WTC11 (cell line): Measurements from ENCODE around the gene NFIL3. TPM values are rescaled to one million over a fixed set of nuclear protein-coding genes. Genes with fewer than 3 reads are reported as not detected.
A peak's percentile ranks its signal among the peaks of the same experiment; 100 is the strongest.

Experiments
- ATAC-seq: fragments of 200-7000 bp; cut with Tn5 transposase; 2 replicates; pipeline ENCODE4 v1.10.0; 2021; ENCODE audit warnings: mild to moderate bottlenecking, moderate library complexity
- CTCF ChIA-PET: fragments of 300-600 bp; sonication (Branson Sonifier 250); formaldehyde crosslinking; loops from one replicate; lab custom pipeline; 2021; ENCODE audit warnings: antibody characterized with exemption; lab: Charles Lee
- POLR2A ChIA-PET: fragments of 350-600 bp; sonication (Branson Sonifier 250); formaldehyde crosslinking; loops from one replicate; lab custom pipeline; 2021; ENCODE audit warnings: antibody characterized with exemption; lab: Charles Lee
- DNase-seq: peaks from one replicate; pipeline ENCODE4 v3.0.0; 2021; ENCODE audit warnings: low spot score
- H3K27ac Mint-ChIP-seq: 2 replicates; pipeline ENCODE4 v1.8.0; 2021; ENCODE audit warnings: mixed read lengths
- H3K27me3 Mint-ChIP-seq: 2 replicates; pipeline ENCODE4 v1.8.0; 2021; ENCODE audit warnings: low read depth, mild to moderate bottlenecking, moderate library complexity, mixed read lengths
- H3K36me3 Mint-ChIP-seq: 2 replicates; pipeline ENCODE4 v1.8.0; 2021; ENCODE audit warnings: mixed read lengths
- H3K4me1 Mint-ChIP-seq: 2 replicates; pipeline ENCODE4 v1.8.0; 2022; ENCODE audit warnings: mixed read lengths
- H3K4me3 Mint-ChIP-seq: 2 replicates; pipeline ENCODE4 v1.8.0; 2021; ENCODE audit warnings: mild to moderate bottlenecking, moderate library complexity, mixed read lengths
- H3K9me3 Mint-ChIP-seq: 2 replicates; pipeline ENCODE4 v1.8.0; 2021; ENCODE audit warnings: mixed read lengths
- ATF1 ChIP-seq: sonication (generic); formaldehyde crosslinking; IDR thresholded peaks from 2 replicates; pipeline ENCODE4 v1.8.1; 2023; ENCODE audit warnings: mild to moderate bottlenecking, moderate library complexity, missing genetic modification reagents
- CREM ChIP-seq: sonication (generic); formaldehyde crosslinking; IDR thresholded peaks from 2 replicates; pipeline ENCODE4 v1.8.1; 2022; ENCODE audit warnings: mild to moderate bottlenecking, missing genetic modification reagents, moderate library complexity
- E2F1 ChIP-seq: sonication (generic); formaldehyde crosslinking; IDR thresholded peaks from 2 replicates; pipeline ENCODE4 v1.8.0; 2022; ENCODE audit warnings: mild to moderate bottlenecking, missing genetic modification reagents
- ELF4 ChIP-seq: sonication (generic); formaldehyde crosslinking; IDR thresholded peaks from 2 replicates; pipeline ENCODE4 v1.8.1; 2022; ENCODE audit warnings: low read depth, mild to moderate bottlenecking, moderate library complexity, missing genetic modification reagents
- FOXP1 ChIP-seq: sonication (generic); formaldehyde crosslinking; IDR thresholded peaks from 2 replicates; pipeline ENCODE4 v1.8.0; 2022; ENCODE audit warnings: missing genetic modification reagents, mild to moderate bottlenecking, moderate library complexity, borderline replicate concordance
- JAZF1 ChIP-seq: fragments of 250-450 bp; sonication (Bioruptor Pico); IDR thresholded peaks from 2 replicates; pipeline ENCODE4 v1.9.0; 2021; ENCODE audit warnings: moderate library complexity, mild to moderate bottlenecking, inconsistent platforms
- MXD4 ChIP-seq: fragments of 250-450 bp; sonication (Bioruptor Pico); IDR thresholded peaks from 2 replicates; pipeline ENCODE4 v1.8.0; 2021; ENCODE audit warnings: mild to moderate bottlenecking, moderate library complexity, borderline replicate concordance
- MYBL2 ChIP-seq: sonication (generic); formaldehyde crosslinking; IDR thresholded peaks from 2 replicates; pipeline ENCODE4 v1.8.1; 2023; ENCODE audit warnings: mild to moderate bottlenecking, moderate library complexity, missing genetic modification reagents
- RORB ChIP-seq: fragments of 250-450 bp; sonication (Bioruptor Pico); IDR thresholded peaks from 2 replicates; pipeline ENCODE4 v1.9.0; 2021; ENCODE audit warnings: mild to moderate bottlenecking
- SMAD3 ChIP-seq: sonication (generic); formaldehyde crosslinking; IDR thresholded peaks from 2 replicates; pipeline ENCODE4 v1.8.0; 2022; ENCODE audit warnings: missing genetic modification reagents, mild to moderate bottlenecking, borderline replicate concordance
- ZNF423 ChIP-seq: fragments of 250-450 bp; sonication (Bioruptor Pico); IDR thresholded peaks from 2 replicates; pipeline ENCODE4 v2.1.2; 2022; ENCODE audit warnings: mild to moderate bottlenecking, moderate library complexity
- ZSCAN18 ChIP-seq: fragments of 250-450 bp; sonication (Bioruptor Pico); IDR thresholded peaks from 2 replicates; pipeline ENCODE4 v2.1.2; 2022; ENCODE audit warnings: mild to moderate bottlenecking, moderate library complexity
- total RNA-seq: library from RNA; stranded (reverse); gene quantifications from 3 replicates; pipeline ENCODE4 v1.2.3, GENCODE V29; 2021
- TF ChIP-seq, protein P1 (sequence below): sonication (generic); formaldehyde crosslinking; IDR thresholded peaks from 2 replicates; pipeline ENCODE4 v1.8.0; 2022; ENCODE audit warnings: mild to moderate bottlenecking, missing genetic modification reagents
- TF ChIP-seq, protein P2 (sequence below): sonication (generic); formaldehyde crosslinking; IDR thresholded peaks from 2 replicates; pipeline ENCODE4 v1.8.0; 2022; ENCODE audit warnings: missing genetic modification reagents
- TF ChIP-seq, protein P3 (sequence below): fragments of 250-450 bp; sonication (Bioruptor Pico); conservative IDR thresholded peaks from 2 replicates; pipeline ENCODE4 v1.9.0; 2021; ENCODE audit warnings: mild to moderate bottlenecking

Gene NFIL3
- total RNA-seq, 1 experiment from 2014 or later = 11.8 TPM

GRCh38 chr9:91359734-91360470 lies 63.7 kb downstream of the NFIL3 start:
- ATAC-seq = no peak
- H3K4me3 Mint-ChIP-seq = peak overlapping the region; percentile 96

DNA sequence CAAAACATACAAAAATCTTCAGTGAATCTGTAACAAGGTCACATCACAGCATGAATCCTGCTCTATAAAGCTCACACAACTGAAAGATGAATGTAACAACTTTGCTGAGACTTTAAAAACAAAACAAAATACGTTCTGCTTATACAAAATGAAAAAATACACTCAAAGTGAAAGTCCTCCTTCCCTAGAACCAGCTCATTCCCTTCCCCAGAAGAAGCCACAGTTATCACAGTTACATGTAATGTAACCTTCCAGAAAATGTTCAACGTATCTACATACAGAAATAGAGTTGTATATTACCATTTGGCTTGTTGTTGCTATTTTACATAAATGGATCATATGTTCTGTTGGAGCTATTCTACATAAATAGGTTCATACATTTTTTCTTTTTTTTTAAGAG lies 64.5 kb downstream of the NFIL3 start:
- DNase-seq (no peak), ATAC-seq (no peak)
- ChIA-PET POLR2A (no interaction called here), CTCF (no interaction called here)
- Mint-ChIP-seq H3K4me1 (peaks cover 38% of the 10 kb centered on the region), H3K36me3 (peaks cover 29% of the 10 kb centered on the region), H3K27me3 (no peaks in the 10 kb centered on the region), H3K4me3 (peak overlapping the region; percentile 24), H3K27ac (no peak overlapping the region; the same call in 1 of the 2 replicates), H3K9me3 (peaks cover 3% of the 10 kb centered on the region; the same call in 1 of the 2 replicates)
- TF ChIP-seq, protein P1, sequence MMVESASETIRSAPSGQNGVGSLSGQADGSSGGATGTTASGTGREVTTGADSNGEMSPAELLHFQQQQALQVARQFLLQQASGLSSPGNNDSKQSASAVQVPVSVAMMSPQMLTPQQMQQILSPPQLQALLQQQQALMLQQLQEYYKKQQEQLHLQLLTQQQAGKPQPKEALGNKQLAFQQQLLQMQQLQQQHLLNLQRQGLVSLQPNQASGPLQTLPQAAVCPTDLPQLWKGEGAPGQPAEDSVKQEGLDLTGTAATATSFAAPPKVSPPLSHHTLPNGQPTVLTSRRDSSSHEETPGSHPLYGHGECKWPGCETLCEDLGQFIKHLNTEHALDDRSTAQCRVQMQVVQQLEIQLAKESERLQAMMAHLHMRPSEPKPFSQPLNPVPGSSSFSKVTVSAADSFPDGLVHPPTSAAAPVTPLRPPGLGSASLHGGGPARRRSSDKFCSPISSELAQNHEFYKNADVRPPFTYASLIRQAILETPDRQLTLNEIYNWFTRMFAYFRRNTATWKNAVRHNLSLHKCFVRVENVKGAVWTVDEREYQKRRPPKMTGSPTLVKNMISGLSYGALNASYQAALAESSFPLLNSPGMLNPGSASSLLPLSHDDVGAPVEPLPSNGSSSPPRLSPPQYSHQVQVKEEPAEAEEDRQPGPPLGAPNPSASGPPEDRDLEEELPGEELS (CRISPR knock-in tag) = no peak
- TF ChIP-seq ELF4 (CRISPR knock-in tag) = no peak
- TF ChIP-seq, protein P2, sequence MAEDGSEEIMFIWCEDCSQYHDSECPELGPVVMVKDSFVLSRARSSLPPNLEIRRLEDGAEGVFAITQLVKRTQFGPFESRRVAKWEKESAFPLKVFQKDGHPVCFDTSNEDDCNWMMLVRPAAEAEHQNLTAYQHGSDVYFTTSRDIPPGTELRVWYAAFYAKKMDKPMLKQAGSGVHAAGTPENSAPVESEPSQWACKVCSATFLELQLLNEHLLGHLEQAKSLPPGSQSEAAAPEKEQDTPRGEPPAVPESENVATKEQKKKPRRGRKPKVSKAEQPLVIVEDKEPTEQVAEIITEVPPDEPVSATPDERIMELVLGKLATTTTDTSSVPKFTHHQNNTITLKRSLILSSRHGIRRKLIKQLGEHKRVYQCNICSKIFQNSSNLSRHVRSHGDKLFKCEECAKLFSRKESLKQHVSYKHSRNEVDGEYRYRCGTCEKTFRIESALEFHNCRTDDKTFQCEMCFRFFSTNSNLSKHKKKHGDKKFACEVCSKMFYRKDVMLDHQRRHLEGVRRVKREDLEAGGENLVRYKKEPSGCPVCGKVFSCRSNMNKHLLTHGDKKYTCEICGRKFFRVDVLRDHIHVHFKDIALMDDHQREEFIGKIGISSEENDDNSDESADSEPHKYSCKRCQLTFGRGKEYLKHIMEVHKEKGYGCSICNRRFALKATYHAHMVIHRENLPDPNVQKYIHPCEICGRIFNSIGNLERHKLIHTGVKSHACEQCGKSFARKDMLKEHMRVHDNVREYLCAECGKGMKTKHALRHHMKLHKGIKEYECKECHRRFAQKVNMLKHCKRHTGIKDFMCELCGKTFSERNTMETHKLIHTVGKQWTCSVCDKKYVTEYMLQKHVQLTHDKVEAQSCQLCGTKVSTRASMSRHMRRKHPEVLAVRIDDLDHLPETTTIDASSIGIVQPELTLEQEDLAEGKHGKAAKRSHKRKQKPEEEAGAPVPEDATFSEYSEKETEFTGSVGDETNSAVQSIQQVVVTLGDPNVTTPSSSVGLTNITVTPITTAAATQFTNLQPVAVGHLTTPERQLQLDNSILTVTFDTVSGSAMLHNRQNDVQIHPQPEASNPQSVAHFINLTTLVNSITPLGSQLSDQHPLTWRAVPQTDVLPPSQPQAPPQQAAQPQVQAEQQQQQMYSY = no peak
- no peak for TF ChIP-seq RORB (CRISPR knock-in tag)
- no peak for TF ChIP-seq ZNF423 (CRISPR knock-in tag)
- no peak for TF ChIP-seq MYBL2 (CRISPR knock-in tag)
- TF ChIP-seq FOXP1 = no peak
- no peak for TF ChIP-seq JAZF1 (CRISPR knock-in tag)
- no peak for TF ChIP-seq SMAD3
- TF ChIP-seq, protein P3, sequence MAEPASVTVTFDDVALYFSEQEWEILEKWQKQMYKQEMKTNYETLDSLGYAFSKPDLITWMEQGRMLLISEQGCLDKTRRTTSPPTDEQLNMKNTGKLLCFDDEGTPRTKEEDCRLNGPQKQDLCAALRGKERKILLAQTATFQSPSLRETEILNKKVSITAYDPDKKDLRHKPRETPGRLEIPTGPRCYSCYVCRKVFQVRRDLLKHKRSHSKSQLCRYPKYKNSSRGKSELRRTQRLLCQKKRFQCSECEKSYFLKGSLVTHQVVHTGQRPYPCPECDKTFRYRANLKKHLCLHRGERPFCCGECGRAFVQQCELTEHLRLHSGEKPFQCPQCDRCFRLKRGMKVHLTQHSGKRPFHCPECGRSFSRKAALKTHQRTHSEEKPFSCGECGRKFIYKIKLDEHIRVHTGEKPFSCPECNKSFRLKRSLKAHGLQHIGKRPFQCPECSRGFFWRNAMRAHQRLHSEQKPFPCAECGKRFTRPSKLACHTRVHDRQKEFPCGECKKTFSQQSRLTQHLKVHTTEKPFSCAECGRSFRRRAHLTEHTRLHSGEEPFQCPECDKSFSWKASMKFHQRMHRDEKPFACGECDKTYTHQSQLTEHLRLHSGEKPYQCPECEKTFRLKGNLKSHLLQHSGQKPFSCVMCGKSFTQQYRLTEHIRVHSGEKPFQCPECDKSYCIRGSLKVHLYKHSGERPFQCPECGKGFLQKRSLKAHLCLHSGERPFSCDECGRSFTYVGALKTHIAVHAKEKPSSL (CRISPR knock-in tag) = no peak
- TF ChIP-seq MXD4 (CRISPR knock-in tag) = no peak
- no peak for TF ChIP-seq ATF1
- TF ChIP-seq ZSCAN18 = no peak

More at GRCh38 chr9:91359734-91360470, 63.7 kb downstream of the NFIL3 start:
- no peak for DNase-seq
- peaks cover 4% of the 10 kb centered on the region; the same call in 1 of the 2 replicates for H3K9me3 Mint-ChIP-seq
- no peak for TF ChIP-seq SMAD3
- no peak for TF ChIP-seq CREM (CRISPR knock-in tag)
- no peak for TF ChIP-seq E2F1 (CRISPR knock-in tag)
- no peaks in the 10 kb centered on the region for H3K27me3 Mint-ChIP-seq
- H3K27ac Mint-ChIP-seq = peak overlapping the region; percentile 98; the same call in 1 of the 2 replicates
- CTCF ChIA-PET = interaction anchor here (1.1 to 1.3 kb wide), 2 partner anchors 14 to 66 kb away, joined by 6 to 8 read pairs; no protein-coding TSS in a partner anchor
- peaks cover 35% of the 10 kb centered on the region for H3K4me1 Mint-ChIP-seq
- H3K36me3 Mint-ChIP-seq = peaks cover 21% of the 10 kb centered on the region
- POLR2A ChIA-PET = no interaction called here

Other genes starting within 250 kb of the NFIL3 start
- 30.4 to 32.3 TPM (median 32.0 TPM) in 3 replicates for gene AUH, start 61.9 kb downstream of the NFIL3 start, total RNA-seq